Ishikawa (cell line): ENCODE results near the gene KDR.

Source experiments
- CEBPB ChIP-seq: IDR thresholded peaks from 2 replicates; pipeline ENCODE4 v1.6.1; 2012
- CREB1 ChIP-seq: IDR thresholded peaks from 2 replicates; pipeline ENCODE4 v1.6.1; 2012; ENCODE audit warnings: low read depth
- EP300 ChIP-seq: IDR thresholded peaks from 2 replicates; pipeline ENCODE4 v1.6.1; 2012; ENCODE audit warnings: borderline replicate concordance
- FOXM1 ChIP-seq: IDR thresholded peaks from 2 replicates; pipeline ENCODE4 v1.6.1; 2012; ENCODE audit warnings: low read depth, borderline replicate concordance
- MAX ChIP-seq: IDR thresholded peaks from 2 replicates; pipeline ENCODE4 v1.6.1; 2012
- NFIC ChIP-seq: IDR thresholded peaks from 2 replicates; pipeline ENCODE4 v1.6.1; 2012
- RAD21 ChIP-seq: IDR thresholded peaks from 2 replicates; pipeline ENCODE4 v1.6.1; 2012; ENCODE audit warnings: low read depth
- REST ChIP-seq: IDR thresholded peaks from 2 replicates; pipeline ENCODE4 v1.6.1; 2012; ENCODE audit warnings: low read depth, mild to moderate bottlenecking
- TAF1 ChIP-seq: IDR thresholded peaks from 2 replicates; pipeline ENCODE4 v1.6.1; 2012; ENCODE audit warnings: low read depth, mild to moderate bottlenecking
- TEAD4 ChIP-seq: IDR thresholded peaks from 2 replicates; pipeline ENCODE4 v1.6.1; 2012
- YY1 ChIP-seq: IDR thresholded peaks from 2 replicates; pipeline ENCODE4 v1.6.1; 2012; ENCODE audit warnings: low read depth
- ZBTB7A ChIP-seq: IDR thresholded peaks from 2 replicates; pipeline ENCODE4 v1.6.1; 2012; ENCODE audit warnings: low read depth

DNA sequence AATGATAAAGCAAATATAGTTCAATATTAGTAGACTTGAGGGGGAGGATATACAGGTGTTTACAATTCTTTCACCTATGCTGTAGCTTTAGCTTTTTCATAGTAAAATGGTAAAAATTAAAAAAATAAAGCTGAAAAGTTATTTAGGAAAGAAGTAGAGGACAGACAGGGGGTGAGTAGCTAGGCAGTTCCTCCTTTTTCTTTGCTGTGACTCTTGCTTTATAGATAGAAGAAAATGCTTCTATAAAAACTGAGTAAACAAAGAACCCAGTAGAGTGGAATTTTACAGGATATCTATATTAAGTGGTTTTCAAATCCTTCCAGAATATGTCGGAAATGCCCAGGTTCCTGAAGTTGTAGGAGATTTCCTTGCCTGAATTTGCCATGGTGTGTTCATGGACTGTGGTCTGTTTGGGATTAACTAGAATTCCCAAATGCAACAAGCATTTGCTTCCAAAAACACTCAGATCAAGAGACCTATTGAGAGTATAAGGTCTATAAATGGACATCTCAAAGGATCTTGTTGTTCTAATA, 74.9 kb downstream of the KDR start:
- no peak for TF ChIP-seq RAD21
- no peak for TF ChIP-seq NFIC
- TF ChIP-seq REST = no peak
- TF ChIP-seq FOXM1 = no peak
- no peak for TF ChIP-seq TAF1
- TF ChIP-seq CEBPB = no peak
- TF ChIP-seq YY1 = no peak
- TF ChIP-seq ZBTB7A = no peak
- TF ChIP-seq TEAD4 = no peak
- no peak for TF ChIP-seq CREB1
- TF ChIP-seq EP300 = no peak
- TF ChIP-seq MAX = no peak
